Embryonic facial prominence (tissue), 1 donor: ENCODE data around the gene MUC2.

Experiments used
- DNase-seq: peaks from one replicate; pipeline ENCODE4 v3.0.0-alpha.2; 2016; ENCODE audit errors: extremely low spot score

Gene MUC2

GRCh38 chr11:1036931-1037330, 37.7 kb upstream of the MUC2 start:
- DNase-seq = no peak

GRCh38 chr11:1037506-1038055, 37.1 kb upstream of the MUC2 start:
- no peak for DNase-seq

DNA sequence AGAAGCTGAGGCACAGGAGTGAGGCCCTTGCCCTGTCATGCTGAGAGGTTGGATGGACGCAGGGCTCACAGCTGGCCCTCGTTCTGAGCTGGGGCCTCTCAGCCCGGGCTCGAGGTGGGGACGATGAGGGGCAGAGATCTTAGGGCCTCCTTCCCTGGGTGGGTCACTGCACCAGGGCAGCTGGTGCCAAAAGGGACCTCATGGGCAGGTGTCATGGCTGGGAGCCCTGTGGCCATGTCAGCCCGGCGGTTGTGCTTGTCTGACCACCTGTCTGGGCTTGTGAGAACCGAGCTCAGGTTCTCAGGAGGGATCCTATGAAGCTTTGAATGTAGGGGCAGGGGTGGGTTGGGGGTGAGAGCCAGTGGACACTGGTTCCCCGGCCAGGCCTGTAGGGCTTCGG, 36.3 kb upstream of the MUC2 start:
- DNase-seq = no peak

DNA sequence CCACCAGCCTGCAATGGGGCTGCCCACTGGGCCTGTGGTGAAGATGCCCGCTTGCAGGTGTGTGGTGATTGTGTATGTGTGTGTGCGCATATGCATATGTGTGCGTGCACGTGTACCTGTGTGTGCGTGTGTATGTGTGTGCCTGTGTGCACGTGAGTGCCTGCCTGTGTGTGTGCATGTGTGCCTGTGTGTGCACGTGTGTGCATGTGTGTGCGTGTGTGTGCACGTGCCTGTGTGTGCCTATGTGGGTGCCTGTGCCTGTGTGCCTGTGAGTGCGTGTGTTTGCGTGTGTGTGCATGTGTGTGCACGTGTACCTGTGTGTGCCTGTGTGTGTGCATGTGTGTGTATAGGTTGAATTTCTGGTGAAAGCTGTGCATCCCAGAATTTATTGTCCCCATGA, 35.8 kb upstream of the MUC2 start:
- DNase-seq = no peak

- no peak for DNase-seq
These were observed 34.9 kb upstream of the MUC2 start for GRCh38 chr11:1039481-1040427.

GRCh38 chr11:1040428-1041148, 34.1 kb upstream of the MUC2 start:
- DNase-seq = no peak

GRCh38 chr11:1041149-1041467, 33.6 kb upstream of the MUC2 start:
- DNase-seq = no peak

GRCh38 chr11:1041471-1041870, 33.2 kb upstream of the MUC2 start:
- no peak for DNase-seq

GRCh38 chr11:1041936-1042608, 32.6 kb upstream of the MUC2 start:
- no peak for DNase-seq

DNA sequence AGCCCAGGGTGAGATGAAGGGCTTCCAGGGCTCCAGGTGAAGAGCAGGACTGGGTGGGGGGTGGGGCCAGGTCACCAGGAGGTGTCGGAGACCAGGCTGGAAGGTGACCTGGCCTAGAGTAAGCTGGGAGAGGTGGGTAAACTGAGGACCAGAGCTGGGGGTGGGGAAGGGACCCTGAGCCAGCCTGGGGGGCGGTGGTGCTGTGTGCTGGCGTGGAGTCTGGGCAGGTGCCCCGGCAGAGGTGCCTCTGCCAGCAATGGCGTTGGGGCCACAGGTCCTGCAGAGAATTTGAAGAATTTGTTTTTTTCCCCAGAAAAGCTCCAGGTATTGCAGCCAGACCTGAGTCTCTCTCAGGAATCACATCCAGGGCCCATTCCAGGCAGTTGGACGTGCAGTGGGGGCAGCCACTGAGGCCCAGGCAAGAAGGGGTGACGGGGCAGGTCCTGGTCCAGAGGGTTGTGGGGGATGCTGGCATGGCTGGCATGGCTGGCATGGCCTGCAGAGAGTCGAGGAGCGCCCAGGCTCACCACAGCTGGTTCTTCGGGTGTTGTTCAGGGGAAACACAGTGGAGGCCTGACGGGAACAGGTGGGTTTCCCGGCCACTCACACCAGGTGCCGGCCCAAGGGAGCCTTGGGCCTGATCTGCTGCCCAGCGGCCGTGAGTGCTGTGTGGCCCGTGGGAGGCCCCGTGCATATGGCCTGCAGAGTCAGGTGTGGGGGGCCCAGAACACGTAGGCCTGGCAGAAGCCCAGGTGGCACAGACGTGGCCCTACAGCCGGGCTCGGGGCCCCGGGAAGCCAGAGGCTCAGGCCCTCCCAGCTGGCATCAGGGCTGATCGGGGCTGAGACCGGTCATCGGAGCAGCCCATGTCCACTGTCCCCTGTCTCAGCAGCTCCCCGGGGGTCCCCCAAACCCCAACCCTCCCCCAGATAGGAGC, 31.8 kb upstream of the MUC2 start:
- no peak for DNase-seq

DNA sequence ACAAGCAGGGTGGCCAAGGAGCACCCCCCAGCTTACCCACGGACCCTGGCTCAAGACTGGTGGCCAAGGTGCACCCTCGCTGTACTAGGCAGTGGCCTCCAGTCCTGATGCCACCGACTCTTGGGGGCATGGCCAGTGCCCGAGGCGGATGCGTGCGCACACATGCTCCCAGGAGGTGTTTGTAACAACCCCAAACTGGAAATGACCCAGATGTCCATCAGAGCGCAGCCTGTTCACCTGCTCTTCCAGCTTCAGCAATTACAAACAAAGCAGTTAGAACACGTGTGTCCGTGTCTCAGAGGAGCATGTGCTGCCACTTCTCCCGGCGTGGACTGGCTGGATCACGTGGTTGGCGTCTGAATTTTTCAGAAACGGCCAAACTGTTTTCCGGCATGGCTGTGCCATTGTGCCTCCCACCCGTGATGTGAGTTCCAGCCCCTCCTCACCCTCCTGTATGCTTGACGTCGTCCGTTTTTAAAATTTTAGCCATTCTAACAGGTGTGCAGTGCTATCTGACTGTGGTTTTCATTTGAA, 31.0 kb upstream of the MUC2 start:
- DNase-seq = no peak

DNA sequence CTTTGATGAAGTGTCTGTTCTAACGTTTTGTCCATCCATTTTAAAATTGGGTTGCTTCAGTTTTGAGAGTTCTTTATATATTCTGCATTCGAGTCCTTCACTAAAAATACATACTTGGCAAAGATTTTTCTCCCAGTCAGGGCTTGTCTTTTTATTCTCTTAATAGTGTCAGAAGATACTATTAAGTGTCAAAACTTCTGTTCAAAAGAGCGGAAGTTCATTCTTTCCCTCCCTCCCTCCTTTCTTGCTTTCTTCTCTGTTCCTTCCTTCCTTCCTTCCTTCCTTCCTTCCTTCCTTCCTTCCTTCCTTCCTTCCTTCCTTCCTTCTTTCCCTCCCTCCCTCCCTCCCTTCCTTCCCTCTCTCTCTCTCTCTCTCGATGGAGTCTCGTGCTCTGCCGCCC, 30.5 kb upstream of the MUC2 start:
- DNase-seq = no peak

DNA sequence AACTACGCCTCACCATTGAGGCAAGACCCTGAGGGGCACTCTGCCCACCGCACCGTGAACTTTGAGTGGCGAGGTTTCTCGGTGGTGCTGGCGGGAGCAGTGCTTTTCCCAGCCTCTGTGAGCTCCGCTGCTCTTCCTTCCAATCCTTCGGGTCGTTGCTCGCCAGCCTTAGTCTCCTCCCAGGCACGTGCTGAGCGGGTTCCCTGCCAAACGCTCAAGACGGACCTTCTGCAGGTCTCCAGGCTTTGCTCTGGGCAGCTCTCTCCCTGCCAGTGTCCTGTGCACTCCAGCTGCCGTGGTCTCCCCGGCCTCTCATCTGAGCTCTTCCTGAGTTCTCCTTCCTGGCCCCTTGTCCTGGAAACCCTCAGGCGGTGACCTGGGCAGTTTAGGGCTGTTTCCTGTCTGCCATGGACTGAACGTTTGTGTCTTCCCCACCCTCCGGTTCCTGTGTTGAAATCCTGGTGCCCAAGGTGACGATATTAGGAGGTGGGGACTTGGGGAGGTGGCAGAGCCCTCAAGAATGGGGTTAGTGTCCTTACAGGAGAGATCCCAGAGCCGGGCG, 27.0 kb upstream of the MUC2 start:
- no peak for DNase-seq

DNA sequence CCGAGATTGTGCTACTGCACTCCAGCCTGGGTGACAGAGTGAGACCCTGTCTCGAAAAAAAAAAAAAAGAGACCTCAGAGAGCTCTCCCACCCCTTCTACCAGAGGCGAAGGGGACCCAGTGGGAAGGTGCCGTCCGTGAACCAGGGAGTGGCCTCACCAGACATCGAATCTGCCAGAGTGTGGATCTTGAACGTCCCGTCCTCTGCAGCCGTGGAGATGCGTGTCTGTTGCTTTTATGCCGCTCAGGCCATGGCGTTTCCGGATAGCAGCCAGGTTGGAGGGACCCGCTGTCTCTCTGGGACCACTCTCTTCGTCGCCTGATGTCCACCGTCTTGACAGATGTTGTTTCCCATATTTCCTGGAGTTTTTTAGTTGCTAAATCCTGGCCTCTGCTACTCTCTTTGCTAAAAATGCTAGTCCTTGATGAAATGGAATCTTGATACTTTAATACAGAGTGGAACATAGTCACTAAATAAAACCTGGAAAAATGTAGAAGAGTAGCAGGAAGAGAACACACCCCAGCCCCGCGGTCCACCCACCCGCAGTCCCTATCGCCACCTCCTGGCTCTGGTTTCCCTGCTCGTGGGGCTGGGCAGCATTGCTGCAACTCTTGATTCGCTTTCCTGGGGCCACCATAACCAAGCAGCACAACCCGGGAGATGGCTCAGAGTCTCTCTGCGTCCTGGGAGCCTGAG, 26.2 kb upstream of the MUC2 start:
- DNase-seq = no peak

DNA sequence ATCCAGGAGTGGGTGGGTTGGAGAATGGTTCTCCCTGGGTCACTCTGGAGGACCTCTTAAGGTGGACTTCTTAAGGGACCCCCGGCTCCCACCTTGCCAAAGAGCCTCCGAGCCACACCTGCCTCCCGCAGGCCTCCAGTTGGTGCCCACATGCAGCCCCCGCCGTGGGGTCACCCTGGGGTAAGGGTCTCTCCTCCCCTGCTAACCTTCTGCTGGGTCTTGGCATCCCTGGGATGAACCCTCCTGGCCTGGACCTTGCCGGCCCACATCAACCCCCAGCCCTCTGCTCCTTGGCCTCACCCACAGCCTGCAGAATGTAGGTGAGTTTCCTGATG, 25.6 kb upstream of the MUC2 start:
- no peak for DNase-seq

DNA sequence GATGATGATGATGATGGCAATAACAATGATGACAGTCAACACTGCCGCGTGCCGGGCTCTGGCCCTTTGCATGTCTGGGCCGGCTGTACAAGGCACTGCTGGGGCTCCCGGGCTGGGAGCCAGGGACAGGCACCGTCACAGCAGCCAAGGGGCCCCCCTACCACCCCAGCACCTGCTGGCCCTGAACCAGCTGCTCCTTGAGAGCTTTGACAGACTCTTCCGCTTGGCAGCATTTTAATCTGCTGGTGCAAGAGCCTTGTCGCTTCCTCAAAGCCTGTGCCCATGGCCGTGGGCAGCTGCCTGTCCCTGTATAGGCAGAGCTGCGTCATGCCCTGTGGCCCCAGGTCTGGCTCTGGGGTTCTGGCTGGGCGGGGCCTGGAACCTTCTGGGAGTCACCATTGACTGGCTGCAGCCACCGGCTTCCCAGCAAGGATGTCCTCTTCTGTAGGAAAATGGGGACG, 25.2 kb upstream of the MUC2 start:
- DNase-seq = no peak

DNA sequence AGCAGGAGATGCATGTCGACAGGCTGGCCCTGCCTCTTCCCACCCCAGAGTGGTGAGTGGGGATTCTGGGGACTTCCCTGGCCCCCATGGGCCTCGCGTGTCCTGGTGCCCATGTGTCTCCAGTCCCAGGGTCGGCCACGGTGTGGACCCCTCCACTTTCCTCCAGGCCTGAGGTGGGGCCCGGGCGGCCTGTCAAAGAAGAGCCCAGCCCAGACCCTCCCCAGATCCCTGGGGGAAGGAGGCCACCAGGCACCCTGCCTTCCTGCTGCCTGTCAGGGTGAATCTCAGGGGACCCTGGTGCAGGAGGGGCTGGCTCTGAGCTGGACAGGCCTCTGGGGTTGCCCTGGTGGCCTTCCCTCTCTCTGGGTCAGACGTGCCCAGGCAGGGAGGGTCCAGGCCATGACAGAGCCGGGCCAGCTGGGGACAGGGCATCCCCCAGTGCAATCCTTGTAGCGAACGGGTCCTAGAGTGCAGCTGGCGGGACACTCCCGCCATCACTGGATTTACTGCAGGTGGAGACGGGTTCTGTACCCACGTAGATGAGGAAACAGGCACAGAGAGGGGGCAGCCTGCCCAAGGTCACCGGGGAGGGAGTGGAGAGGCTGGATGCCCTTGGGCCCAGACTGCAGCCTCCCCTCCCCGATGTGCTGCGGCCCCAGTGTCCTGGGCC, 24.6 kb upstream of the MUC2 start:
- no peak for DNase-seq

- no peak for DNase-seq
These were observed 23.9 kb upstream of the MUC2 start for GRCh38 chr11:1050581-1051355.
